ENCODE measurements around the gene SETX.

GRCh38 chr9:132341177-132341840 lies 13.5 kb downstream of the SETX start:
- TF ChIP-seq, protein P1, sequence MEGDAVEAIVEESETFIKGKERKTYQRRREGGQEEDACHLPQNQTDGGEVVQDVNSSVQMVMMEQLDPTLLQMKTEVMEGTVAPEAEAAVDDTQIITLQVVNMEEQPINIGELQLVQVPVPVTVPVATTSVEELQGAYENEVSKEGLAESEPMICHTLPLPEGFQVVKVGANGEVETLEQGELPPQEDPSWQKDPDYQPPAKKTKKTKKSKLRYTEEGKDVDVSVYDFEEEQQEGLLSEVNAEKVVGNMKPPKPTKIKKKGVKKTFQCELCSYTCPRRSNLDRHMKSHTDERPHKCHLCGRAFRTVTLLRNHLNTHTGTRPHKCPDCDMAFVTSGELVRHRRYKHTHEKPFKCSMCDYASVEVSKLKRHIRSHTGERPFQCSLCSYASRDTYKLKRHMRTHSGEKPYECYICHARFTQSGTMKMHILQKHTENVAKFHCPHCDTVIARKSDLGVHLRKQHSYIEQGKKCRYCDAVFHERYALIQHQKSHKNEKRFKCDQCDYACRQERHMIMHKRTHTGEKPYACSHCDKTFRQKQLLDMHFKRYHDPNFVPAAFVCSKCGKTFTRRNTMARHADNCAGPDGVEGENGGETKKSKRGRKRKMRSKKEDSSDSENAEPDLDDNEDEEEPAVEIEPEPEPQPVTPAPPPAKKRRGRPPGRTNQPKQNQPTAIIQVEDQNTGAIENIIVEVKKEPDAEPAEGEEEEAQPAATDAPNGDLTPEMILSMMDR (IDR thresholded peaks at IDR 0.05; ENCODE audit: low read depth, low read length), result no peak
- TF ChIP-seq POLR2A (IDR thresholded peaks at IDR 0.05; ENCODE audit: extremely low read depth, insufficient read length) (no peak), MAX (IDR thresholded peaks at IDR 0.05; ENCODE audit: low read depth, low read length) (no peak)
